ENCODE measurements around the gene C6orf89.
A peak's percentile ranks its signal among the peaks of the same experiment; 100 is the strongest.
"Not testable (repeated sequence)": the region's sequence is repeated elsewhere in the genome, so short reads cannot be mapped to it uniquely, and the experiment has no call there.

The C6orf89 gene

DNA sequence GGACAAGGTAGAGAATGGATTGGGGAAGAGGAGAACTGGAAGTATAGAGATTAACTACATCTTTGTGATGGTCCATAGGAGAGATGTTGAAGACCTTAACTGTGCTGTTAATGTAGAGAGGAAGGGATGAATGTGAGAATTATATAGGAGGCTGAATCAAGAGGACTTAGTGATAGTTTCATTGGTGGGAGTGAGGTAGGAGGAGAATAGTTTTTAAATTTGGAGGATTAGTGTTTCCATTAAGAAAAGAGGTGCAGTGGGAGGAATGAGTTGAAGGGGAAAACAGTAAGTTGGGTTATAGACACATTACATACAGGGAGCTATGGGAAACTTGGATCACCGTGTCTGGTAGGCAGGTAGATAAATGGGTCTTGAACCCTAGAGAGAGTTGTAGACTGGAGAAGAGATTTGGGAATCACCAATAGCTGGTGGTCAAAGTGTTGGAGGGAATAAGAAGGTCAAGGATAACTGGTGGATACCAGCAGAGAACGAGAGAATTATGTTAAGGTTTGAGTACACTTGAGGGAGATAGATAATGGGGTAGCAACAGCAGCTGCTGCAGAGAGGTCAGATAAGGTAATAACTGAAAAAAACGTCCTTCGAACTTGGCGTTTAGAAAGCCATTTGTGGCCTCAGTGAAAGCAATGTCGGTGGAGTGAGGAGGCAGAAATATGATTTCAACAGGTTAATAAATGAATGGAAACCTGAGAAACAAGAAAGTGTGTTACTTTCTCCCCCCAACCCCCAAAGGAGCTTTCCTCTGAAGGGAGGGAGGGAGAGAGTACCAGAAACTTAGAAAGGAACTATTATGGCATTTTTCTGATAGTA lies 3.1 kb downstream of the C6orf89 start:
- no peak overlapping the region; the same call in 1 of the 2 replicates for H3K4me3 ChIP-seq (ENCODE audit: low read depth, low read length)
- TF ChIP-seq, protein P1, sequence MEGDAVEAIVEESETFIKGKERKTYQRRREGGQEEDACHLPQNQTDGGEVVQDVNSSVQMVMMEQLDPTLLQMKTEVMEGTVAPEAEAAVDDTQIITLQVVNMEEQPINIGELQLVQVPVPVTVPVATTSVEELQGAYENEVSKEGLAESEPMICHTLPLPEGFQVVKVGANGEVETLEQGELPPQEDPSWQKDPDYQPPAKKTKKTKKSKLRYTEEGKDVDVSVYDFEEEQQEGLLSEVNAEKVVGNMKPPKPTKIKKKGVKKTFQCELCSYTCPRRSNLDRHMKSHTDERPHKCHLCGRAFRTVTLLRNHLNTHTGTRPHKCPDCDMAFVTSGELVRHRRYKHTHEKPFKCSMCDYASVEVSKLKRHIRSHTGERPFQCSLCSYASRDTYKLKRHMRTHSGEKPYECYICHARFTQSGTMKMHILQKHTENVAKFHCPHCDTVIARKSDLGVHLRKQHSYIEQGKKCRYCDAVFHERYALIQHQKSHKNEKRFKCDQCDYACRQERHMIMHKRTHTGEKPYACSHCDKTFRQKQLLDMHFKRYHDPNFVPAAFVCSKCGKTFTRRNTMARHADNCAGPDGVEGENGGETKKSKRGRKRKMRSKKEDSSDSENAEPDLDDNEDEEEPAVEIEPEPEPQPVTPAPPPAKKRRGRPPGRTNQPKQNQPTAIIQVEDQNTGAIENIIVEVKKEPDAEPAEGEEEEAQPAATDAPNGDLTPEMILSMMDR (IDR thresholded peaks at IDR 0.05; ENCODE audit: low read depth, low read length), result no peak
- H3K9me3 ChIP-seq, result no peaks in the 10 kb centered on the region
- H3K27me3 ChIP-seq, result no peaks in the 10 kb centered on the region
- H3K4me1 ChIP-seq, result peaks cover 9% of the 10 kb centered on the region
- no peak for DNase-seq
- H3K36me3 ChIP-seq, result no peaks in the 10 kb centered on the region

DNA sequence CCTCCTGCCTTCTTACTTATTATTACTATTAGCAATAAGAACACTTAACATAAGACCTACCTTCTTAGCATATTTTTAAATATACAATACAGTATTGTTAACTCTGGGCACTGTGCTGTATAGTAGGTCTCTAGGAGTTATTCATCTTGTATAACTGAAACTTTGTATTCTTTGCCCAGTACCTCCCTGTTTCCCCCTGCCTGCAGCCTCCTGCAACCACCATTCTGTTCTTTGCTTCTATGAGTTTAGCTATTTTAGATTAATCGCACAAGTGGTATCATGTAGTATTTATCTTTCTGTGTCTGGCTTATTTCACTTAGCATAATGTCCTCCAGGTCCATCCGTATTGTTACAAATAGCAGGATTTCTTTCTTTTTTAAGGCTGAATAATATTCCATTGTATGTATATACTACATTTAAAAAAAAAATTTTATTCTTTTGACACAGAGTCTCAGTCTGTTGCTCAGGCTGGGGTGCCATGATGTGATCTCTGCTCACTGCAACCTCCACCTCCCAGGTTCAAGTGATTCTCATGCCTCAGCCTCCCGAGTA lies 4.4 kb downstream of the C6orf89 start:
- no peaks in the 10 kb centered on the region for H3K27me3 ChIP-seq
- TF ChIP-seq, protein P1 (IDR thresholded peaks at IDR 0.05; ENCODE audit: low read depth, low read length), result no peak
- peaks cover 9% of the 10 kb centered on the region for H3K4me1 ChIP-seq
- no peak overlapping the region for H3K4me3 ChIP-seq (ENCODE audit: low read depth, low read length)
- DNase-seq, result no peak
- H3K9me3 ChIP-seq, result no peaks in the 10 kb centered on the region
- no peaks in the 10 kb centered on the region for H3K36me3 ChIP-seq

DNA sequence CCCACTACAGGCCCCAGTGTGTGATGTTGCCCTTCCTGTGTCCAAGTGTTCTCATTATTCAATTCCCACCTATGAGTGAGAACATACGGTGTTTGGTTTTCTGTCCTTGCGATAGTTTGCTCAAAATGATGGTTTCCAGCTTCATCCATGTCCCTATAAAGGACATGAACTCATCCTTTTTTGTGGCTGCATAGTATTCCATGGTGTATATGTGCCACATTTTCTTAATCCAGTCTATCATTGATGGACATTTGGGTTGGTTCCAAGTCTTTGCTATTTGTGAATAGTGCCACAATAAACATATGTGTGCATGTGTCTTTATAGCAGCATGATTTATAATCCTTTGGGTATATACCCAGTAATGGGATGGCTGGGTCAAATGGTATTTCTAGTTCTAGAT lies 5.4 kb downstream of the C6orf89 start:
- not testable (repeated sequence) for H3K36me3 ChIP-seq; H3K4me3 ChIP-seq (ENCODE audit: low read depth, low read length); H3K4me1 ChIP-seq; H3K9me3 ChIP-seq; H3K27me3 ChIP-seq; DNase-seq

DNA sequence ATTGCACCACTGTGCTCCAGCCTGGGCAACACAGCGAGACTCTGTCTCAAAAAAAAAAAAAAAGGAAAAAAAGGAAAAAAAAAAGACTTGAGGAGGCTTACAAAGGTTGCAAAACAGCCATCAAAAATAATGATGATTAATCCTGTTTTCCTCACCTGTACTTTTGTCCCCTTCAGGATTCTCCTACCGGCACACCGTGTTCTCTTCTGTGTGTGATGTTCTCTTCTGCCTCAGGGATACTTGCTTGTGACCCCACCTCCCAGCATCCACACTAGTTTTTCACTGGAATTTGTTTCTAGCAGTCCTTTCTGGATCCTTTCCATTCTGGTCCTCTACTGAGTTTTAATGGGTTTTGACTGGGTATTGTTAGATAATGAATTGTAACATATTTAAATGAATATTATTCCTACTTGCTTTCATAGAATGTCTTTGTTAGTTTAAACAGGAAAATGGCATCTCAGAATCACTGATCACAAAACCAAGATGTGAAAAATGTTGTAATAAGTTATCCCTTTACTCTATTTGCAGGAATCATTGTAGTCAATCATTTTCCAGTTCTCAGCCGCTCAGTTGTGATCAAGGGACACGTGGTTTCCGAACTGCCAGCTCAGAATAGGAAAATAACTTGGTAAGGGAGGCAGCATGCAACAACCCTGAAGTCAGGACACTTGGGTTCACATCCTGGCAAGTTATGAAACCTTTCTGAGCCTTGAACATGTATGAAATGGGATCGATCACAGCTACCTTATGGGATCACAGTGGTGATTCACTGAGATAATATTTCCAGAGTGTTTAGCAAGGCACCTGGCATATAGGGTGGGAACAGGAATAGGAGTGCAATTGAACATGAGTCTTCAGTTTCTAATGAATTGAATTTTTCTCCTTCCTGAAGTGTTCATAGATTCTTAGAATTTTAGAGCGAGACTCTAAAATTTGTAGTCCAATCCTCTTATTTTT lies 8.5 kb downstream of the C6orf89 start:
- Histone ChIP-seq H3K4me3 (ENCODE audit: low read depth, low read length) (no peak overlapping the region), H3K4me1 (no peaks in the 10 kb centered on the region; the same call in none of the 2 replicates), H3K9me3 (no peaks in the 10 kb centered on the region), H3K36me3 (peaks cover 1% of the 10 kb centered on the region; the same call in 1 of the 2 replicates), H3K27me3 (no peaks in the 10 kb centered on the region)
- DNase-seq, result no peak
- TF ChIP-seq, protein P1 (IDR thresholded peaks at IDR 0.05; ENCODE audit: low read depth, low read length), result no peak

DNA sequence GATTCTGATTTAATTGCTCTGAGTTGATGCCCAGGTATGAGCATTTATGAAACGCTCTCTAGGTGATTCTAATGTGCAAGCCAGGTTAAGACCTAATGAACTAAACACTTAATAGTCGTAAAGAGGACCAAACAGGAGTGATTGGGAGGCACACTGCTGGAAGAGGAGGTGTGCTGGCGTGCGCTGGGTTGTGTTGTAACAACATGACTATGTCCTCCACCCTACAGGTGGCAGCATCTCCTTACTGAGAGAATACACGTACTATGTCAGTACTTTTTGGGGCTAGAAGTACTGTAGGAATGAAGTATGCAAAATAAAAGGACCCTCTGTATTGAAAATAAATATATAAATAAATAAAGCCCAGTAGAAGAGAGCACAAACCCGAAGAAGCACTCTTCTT lies 11.9 kb downstream of the C6orf89 start:
- Histone ChIP-seq H3K4me3 (ENCODE audit: low read depth, low read length) (no peak overlapping the region), H3K36me3 (peaks cover 24% of the 10 kb centered on the region), H3K27me3 (no peaks in the 10 kb centered on the region), H3K9me3 (no peaks in the 10 kb centered on the region), H3K4me1 (no peaks in the 10 kb centered on the region)
- DNase-seq, result no peak
- TF ChIP-seq, protein P1 (IDR thresholded peaks at IDR 0.05; ENCODE audit: low read depth, low read length), result peak; percentile 35

DNA sequence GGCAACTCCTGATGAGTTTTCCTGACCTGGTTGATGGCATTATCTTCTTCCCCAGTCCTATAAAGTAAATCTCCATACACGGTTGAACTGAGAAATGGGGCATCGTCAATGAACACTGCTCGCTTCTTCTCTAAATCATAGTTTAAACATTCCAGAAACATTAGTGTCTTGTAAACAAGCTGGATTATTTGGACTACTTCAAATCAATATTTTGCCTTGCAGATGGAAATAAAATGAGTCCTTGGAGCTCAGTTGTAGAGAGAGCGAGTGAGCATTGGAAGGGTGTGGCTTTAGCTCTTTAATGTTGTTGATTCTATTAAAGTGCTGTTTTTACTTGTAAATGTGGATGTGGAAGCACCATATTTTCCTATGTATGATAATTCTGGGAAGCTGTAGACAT lies 18.4 kb downstream of the C6orf89 start:
- Histone ChIP-seq H3K4me1 (no peaks in the 10 kb centered on the region), H3K27me3 (no peaks in the 10 kb centered on the region), H3K36me3 (peaks cover 40% of the 10 kb centered on the region), H3K4me3 (ENCODE audit: low read depth, low read length) (no peak overlapping the region), H3K9me3 (no peaks in the 10 kb centered on the region)
- TF ChIP-seq, protein P1 (IDR thresholded peaks at IDR 0.05; ENCODE audit: low read depth, low read length), result no peak
- no peak for DNase-seq

Data from BE2C (cell line).